ENCODE results near the gene ITPK1.
"Not testable (repeated sequence)": the region's sequence is repeated elsewhere in the genome, so short reads cannot be mapped to it uniquely, and the experiment has no call there.

Gene ITPK1

DNA sequence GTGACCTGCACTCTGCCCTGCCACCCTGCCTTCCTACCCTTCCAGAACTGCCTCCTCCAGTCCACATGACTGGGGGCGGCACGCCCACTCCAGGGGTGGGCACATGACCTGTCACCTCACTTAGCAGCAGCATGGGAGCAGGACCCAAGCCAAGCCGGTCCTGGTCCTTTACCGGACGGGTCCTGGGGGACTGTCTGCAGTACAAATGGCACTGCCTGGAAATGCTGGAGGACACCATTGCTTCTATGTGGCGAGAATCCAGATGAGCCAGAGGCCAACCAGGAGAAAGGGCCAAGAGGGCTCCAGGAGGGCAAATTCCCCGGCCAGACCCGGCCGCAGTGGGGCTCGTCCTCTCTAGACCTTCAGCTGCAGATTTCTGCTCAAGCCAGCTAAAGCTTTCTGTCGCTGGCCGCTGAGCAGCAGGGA lies 33.1 kb downstream of the ITPK1 start:
- DNase-seq, result no peak

- DNase-seq, result no peak
Measured at GRCh38 chr14:93081876-93082570, 33.7 kb downstream of the ITPK1 start.

- DNase-seq, result no peak
Measured at GRCh38 chr14:93079865-93080403, 35.8 kb downstream of the ITPK1 start.

DNA sequence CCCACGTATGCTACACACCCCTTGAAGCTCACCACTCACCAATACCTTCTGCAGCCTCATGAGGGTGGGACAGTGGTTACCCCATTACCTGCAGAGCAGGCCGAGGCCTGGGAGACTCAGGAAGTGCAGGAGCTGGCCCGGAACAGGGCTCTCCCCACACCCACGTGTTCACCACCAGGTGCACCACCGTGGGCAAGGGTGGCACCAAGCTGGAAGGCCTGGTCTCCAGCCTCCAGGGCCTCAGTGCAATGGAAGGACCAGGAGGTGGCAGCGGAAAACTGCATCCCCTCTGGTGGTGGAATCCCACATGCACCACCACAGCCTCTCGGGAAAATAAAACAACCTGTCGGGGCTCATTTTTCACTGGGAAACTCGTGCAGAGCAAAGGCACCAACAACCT lies 36.4 kb downstream of the ITPK1 start:
- no peak for DNase-seq

DNA sequence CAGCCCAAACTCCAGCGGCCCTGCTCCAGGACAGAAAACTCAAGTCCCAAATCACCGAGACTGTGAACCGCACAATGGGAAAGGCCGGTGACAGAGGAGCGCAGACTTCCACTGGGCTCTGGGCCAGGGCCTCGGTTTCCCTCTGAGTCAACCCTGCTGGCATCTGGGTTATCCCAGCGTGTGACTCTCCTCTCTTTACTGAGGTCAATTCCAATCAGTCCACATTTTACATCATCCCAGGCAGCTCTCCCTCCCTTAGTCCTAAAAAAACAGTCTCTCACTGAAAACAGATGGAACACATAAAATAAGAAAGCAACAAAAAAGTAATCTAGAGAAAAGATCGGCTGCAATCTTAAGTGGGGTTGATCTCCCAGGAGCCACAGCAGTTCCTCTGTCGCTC lies 36.9 kb downstream of the ITPK1 start:
- DNase-seq, result no peak

DNA sequence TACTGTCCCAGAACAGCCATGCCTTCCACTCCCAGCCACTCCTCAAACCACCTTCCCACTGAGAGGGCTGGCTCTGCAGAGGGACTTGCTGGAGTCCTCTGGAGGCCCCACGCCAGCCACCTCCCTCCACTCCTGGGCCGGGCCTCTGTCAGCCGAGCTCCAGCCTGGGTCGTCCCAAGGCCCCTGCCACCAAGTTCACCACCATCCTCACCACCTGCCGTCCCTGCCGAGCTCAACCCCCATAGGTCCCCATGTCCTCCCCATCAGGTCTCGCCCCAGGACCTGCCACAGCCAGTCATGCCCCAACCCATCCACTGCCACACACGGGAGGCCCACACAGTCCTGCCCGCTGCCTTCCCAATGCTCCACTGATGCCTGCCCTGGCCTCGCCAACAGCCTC lies 39.0 kb downstream of the ITPK1 start:
- no peak for DNase-seq

GRCh38 chr14:93075891-93076290 lies 39.8 kb downstream of the ITPK1 start:
- DNase-seq, result no peak

DNA sequence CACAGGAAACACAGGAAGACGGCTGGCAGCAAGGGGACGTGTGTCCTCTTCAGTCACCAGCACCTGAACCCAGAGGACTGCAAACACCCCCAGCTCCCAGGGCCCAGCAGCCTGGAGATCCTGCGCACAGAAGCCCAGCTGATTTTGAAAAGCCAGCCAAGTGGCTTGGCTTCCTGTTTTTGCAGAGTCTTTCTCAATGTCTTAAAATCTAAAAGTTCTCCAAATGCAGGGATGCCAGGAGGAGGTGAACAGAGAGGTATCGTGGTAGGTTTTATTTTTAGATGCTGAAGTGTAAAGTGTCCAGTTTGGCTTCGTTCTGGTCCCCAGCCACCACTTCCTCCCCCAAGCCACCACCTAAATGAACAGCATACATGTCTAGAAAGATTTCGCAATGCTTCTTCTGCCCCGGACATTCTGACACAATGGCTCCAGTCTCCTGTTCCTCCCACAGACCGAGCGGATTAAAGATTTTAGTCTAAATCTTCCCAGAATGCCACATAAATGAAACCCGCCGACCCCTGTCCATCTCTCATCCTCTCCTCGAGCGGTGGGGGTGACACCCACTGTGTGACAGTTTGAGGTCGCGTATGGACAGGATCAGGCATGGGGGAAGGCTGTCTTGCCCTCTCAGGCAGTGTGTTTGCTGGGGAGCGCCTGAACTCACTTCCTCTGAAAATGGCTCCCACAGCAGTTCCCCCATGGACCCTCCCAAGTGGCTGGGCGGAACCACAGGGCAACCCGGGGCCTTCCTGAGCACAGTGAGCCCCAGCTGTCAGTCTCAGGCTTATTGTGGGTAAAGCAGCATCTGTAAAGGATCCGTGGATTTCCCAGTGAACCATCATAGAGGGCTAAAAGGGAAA lies 41.6 kb downstream of the ITPK1 start:
- no peak for DNase-seq

DNA sequence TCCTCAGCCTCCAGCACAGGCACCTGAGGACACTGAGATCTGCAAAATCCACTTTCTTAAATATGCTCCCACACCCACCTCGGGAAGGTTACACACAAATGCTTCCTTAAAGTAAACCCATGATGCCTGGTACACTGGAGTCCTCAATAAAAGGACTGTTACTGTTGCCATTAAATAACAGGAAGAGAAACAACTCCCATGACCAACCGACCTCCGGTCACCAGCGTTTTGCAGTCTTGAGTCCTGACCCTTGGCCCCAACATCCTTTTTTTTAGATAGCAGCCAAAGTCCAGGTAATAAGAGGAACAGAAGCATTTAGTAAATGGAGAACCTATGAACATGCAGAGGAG lies 42.4 kb downstream of the ITPK1 start:
- DNase-seq, result no peak

DNA sequence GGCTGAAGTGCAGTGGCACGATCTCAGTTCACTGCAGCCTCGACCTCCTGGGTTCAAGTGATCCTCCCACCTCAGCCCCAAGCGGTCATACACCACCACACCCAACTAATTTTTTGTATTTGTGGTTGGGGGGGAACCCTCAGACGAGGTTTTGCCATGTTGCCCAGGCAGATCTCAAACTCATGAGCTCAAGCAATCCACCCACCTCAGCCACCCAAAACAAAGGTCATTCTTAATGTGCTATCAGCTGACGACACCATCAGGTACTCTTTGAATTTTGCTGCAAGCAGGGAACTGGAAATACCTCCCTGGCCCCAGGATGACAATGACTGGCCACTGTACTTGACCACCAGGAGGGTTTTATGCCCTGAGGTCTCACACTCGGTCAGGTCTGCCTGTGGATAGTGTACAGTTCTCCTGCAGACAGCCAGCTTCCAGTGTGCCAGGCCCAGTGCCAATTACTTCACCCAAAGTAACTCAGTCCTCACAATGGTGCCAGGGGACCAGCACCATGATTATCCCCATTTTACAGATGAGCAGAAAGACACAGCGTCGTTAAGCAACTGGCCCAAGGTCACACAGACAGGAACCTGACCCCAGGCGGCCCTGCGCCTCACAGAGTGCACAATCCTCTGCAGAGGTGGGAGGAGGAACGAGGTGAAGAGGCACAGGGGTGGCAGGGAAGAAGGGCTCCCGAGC lies 42.9 kb downstream of the ITPK1 start:
- DNase-seq, result no peak

- DNase-seq, result no peak
Measured at GRCh38 chr14:93068711-93069110, 47.0 kb downstream of the ITPK1 start.

GRCh38 chr14:93067088-93067487 lies 48.6 kb downstream of the ITPK1 start:
- no peak for DNase-seq

- DNase-seq, result no peak
Measured at GRCh38 chr14:93065272-93065730, 50.4 kb downstream of the ITPK1 start.

DNA sequence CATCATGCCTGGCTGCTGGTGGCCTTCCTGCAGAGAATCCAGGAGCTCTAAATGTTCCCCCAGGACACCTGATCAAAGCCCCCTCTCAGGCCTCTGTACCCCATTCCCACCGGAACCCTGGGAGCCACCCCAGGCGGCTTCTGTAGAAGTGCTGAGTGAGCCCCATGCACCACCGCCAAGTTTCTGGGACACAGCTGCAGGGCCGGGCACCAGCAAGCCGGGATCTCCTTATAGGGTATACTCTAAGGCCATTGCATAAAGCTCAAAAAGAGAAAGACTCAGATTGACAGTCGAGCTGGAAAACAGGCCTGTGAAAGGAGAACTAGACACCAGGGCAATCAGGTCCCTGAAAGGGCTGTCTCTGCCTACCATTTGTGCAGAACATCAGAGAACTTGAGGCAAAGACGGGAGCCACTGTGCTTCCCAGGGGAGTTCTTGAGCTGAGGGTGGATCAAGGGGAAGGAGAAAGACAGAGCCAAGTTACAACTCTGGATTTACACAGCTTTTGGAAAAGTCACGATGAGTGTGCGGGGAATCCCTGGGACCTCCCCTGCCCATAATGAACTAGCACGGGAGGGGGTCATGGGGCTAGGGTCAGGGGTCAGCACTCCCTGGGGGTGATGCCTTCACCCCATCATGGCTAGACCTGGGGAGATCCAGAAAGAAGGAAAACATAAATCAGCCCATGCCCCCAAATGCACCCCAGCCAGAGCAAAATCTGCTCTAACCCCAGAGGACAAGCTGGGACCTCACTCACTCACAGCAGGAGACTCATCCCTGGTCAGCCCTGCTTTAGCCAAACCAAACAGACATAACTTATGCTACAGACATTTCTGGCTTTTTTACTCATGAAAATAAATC lies 51.1 kb downstream of the ITPK1 start:
- DNase-seq, result no peak

- DNase-seq, result no peak
Measured at GRCh38 chr14:93063393-93063792, 52.3 kb downstream of the ITPK1 start.

- DNase-seq, result no peak
Measured at GRCh38 chr14:93062890-93063289, 52.8 kb downstream of the ITPK1 start.

DNA sequence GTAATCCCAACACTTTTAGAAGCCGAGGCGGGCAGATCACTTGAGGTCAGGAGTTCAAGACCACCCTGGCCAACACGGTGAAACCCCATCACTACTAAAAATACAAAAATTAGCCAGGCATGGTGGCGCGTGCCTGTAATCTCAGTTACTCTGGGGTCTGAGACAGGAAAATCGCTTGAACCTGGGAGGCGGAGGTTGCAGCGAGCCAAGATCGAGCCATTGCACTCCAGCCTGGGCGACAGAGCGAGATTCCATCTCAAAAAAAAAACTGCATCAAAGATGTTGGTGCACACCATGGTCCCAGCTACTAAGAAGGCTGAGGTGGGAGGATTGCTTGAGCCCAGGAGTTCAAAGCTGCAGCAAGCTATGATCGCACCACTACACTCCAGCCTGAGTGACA lies 53.7 kb downstream of the ITPK1 start:
- not testable (repeated sequence) for DNase-seq

DNA sequence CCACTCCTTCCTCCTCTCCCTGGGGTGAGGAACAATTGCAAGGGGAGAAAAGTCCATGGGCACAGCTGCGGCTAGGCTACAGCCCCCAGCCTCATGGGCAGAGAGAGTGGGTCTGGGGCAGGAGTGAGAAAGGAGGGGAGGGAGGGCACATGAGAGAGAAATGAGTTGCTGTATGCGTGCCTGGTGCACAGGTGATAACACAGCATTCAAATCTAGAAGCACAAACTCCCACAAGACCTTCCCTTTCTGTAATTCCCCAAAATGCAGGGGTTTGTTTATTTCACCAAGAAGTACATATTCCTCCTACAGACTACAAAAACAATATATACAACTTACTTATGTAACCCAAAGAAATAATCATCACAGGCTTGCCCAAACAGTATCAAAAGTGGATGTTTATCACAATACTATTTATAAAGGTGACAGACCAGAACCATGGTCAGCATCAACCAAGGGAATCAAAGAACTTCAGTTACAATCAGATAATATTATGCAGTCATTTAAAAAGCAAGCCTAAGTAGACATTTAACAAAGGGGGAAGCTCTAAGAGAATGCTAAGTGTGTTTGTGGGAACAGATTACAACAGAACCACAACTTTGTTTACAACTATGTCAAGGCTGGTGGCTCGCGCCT lies 54.2 kb downstream of the ITPK1 start:
- no peak for DNase-seq

GRCh38 chr14:93060841-93061240 lies 54.9 kb downstream of the ITPK1 start:
- no peak for DNase-seq

- no peak for DNase-seq
Measured at GRCh38 chr14:93059917-93060545, 55.7 kb downstream of the ITPK1 start.

GRCh38 chr14:93059260-93059659 lies 56.5 kb downstream of the ITPK1 start:
- DNase-seq, result no peak

Measured in NCI-H2107 (cell line).